ENCODE data around the gene PIK3R1.
A peak's percentile ranks its signal among the peaks of the same experiment; 100 is the strongest.

The PIK3R1 gene

GRCh38 chr5:68285075-68285840, 69.7 kb downstream of the PIK3R1 start:
- Histone ChIP-seq H3K4me2 (ENCODE audit: low read length) (no peak overlapping the region), H3F3A (ENCODE audit: control insufficient read depth, insufficient read depth) (peaks cover 13% of the 10 kb centered on the region; the same call in 1 of the 2 replicates), H3K9me2 (replicated peaks; ENCODE audit: control insufficient read depth, low read length) (no peaks in the 10 kb centered on the region), H3K9me3 (ENCODE audit: control insufficient read depth, insufficient read depth, low read length) (no peaks in the 10 kb centered on the region), H3K36me3 (ENCODE audit: control insufficient read depth, low read length) (peaks cover 37% of the 10 kb centered on the region), H3K27ac (ENCODE audit: low read depth, low read length) (no peak overlapping the region), H3K27me3 (ENCODE audit: control insufficient read depth, low read length) (no peaks in the 10 kb centered on the region), H4K20me1 (ENCODE audit: control insufficient read depth, insufficient read depth, low read depth, low read length) (no peaks in the 10 kb centered on the region), H3K4me3 (ENCODE audit: low read length) (no peak overlapping the region), H3K79me2 (ENCODE audit: control insufficient read depth, low read length) (0 out of 2 replicates have a peak, but pooled peaks cover 2% of the 10 kb centered on the region), H3K4me1 (ENCODE audit: control insufficient read depth, low read length) (peaks cover 33% of the 10 kb centered on the region)
- TF ChIP-seq, protein P1, sequence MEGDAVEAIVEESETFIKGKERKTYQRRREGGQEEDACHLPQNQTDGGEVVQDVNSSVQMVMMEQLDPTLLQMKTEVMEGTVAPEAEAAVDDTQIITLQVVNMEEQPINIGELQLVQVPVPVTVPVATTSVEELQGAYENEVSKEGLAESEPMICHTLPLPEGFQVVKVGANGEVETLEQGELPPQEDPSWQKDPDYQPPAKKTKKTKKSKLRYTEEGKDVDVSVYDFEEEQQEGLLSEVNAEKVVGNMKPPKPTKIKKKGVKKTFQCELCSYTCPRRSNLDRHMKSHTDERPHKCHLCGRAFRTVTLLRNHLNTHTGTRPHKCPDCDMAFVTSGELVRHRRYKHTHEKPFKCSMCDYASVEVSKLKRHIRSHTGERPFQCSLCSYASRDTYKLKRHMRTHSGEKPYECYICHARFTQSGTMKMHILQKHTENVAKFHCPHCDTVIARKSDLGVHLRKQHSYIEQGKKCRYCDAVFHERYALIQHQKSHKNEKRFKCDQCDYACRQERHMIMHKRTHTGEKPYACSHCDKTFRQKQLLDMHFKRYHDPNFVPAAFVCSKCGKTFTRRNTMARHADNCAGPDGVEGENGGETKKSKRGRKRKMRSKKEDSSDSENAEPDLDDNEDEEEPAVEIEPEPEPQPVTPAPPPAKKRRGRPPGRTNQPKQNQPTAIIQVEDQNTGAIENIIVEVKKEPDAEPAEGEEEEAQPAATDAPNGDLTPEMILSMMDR (IDR thresholded peaks at IDR 0.05; ENCODE audit: low read depth, low read length, poor library complexity, severe bottlenecking): no peak
- TF ChIP-seq EZH2phosphoT487 (IDR thresholded peaks at IDR 0.05; ENCODE audit: borderline replicate concordance, low read length): no peak

DNA sequence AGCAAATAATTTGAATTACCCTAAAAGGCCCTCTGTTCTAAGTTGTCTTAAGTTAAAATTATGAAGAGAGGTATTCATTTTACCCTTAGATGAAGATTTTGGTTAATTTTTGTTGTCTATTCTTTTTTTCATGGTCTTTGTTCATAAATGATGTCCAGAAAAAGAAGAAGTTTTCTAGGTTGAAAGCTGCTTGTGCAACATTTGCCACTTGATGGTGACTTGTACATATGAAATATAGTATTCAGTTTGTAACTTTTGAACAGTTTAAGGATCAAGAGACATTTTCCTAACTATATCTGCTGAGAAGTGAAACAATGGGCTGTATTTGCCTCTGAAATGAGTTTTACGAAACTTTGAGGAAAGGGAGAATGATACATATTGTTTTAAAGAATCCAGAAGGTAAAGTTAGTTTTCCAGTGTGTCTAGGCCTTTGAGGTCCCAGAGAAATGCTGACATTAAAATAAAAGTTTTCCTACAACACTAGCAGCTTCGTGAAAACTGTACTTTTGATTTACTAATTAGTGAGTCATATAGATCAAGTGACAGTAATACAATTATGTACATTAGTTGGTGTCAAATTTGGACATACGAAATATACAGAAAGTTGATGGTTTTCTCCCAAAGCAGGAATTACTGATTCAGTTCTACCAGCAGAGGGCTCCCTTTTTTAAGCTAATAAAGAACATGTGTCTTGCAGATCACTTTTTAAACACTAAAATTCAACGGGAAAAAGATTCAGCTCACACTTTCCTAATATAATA, 70.5 kb downstream of the PIK3R1 start:
- no peaks in the 10 kb centered on the region for H3K27me3 ChIP-seq (ENCODE audit: control insufficient read depth, low read length)
- H3F3A ChIP-seq (ENCODE audit: control insufficient read depth, insufficient read depth): peaks cover 13% of the 10 kb centered on the region; the same call in 1 of the 2 replicates
- no peaks in the 10 kb centered on the region for H3K9me3 ChIP-seq (ENCODE audit: control insufficient read depth, insufficient read depth, low read length)
- peak overlapping the region; percentile 77; the same call in 1 of the 2 replicates for H3K4me2 ChIP-seq (ENCODE audit: low read length)
- 0 out of 2 replicates have a peak, but pooled peaks cover 2% of the 10 kb centered on the region for H3K79me2 ChIP-seq (ENCODE audit: control insufficient read depth, low read length)
- H3K4me1 ChIP-seq (ENCODE audit: control insufficient read depth, low read length): peaks cover 33% of the 10 kb centered on the region
- no peak overlapping the region for H3K27ac ChIP-seq (ENCODE audit: low read depth, low read length)
- TF ChIP-seq EZH2phosphoT487 (IDR thresholded peaks at IDR 0.05; ENCODE audit: borderline replicate concordance, low read length): no peak
- TF ChIP-seq, protein P1 (IDR thresholded peaks at IDR 0.05; ENCODE audit: low read depth, low read length, poor library complexity, severe bottlenecking): peak; percentile 82
- H4K20me1 ChIP-seq (ENCODE audit: control insufficient read depth, insufficient read depth, low read depth, low read length): no peaks in the 10 kb centered on the region
- H3K4me3 ChIP-seq (ENCODE audit: low read length): no peak overlapping the region
- peaks cover 30% of the 10 kb centered on the region for H3K36me3 ChIP-seq (ENCODE audit: control insufficient read depth, low read length)
- no peaks in the 10 kb centered on the region for H3K9me2 ChIP-seq (replicated peaks; ENCODE audit: control insufficient read depth, low read length)

- peaks cover 13% of the 10 kb centered on the region; the same call in 1 of the 2 replicates for H3F3A ChIP-seq (ENCODE audit: control insufficient read depth, insufficient read depth)
- no peaks in the 10 kb centered on the region for H3K9me3 ChIP-seq (ENCODE audit: control insufficient read depth, insufficient read depth, low read length)
- 0 out of 2 replicates have a peak, but pooled peaks cover 2% of the 10 kb centered on the region for H3K79me2 ChIP-seq (ENCODE audit: control insufficient read depth, low read length)
- H3K4me3 ChIP-seq (ENCODE audit: low read length): no peak overlapping the region
- H3K4me2 ChIP-seq (ENCODE audit: low read length): peak overlapping the region; percentile 77; the same call in 1 of the 2 replicates
- H4K20me1 ChIP-seq (ENCODE audit: control insufficient read depth, insufficient read depth, low read depth, low read length): no peaks in the 10 kb centered on the region
- peaks cover 30% of the 10 kb centered on the region for H3K36me3 ChIP-seq (ENCODE audit: control insufficient read depth, low read length)
- H3K4me1 ChIP-seq (ENCODE audit: control insufficient read depth, low read length): peaks cover 33% of the 10 kb centered on the region
- no peak for TF ChIP-seq EZH2phosphoT487 (IDR thresholded peaks at IDR 0.05; ENCODE audit: borderline replicate concordance, low read length)
- TF ChIP-seq, protein P1 (IDR thresholded peaks at IDR 0.05; ENCODE audit: low read depth, low read length, poor library complexity, severe bottlenecking): peak; percentile 12
- no peaks in the 10 kb centered on the region for H3K27me3 ChIP-seq (ENCODE audit: control insufficient read depth, low read length)
- H3K27ac ChIP-seq (ENCODE audit: low read depth, low read length): no peak overlapping the region
- H3K9me2 ChIP-seq (replicated peaks; ENCODE audit: control insufficient read depth, low read length): no peaks in the 10 kb centered on the region
Measured at GRCh38 chr5:68286612-68286912, 71.0 kb downstream of the PIK3R1 start.
